Measurements from ENCODE around the gene GNB1. TPM values are rescaled to one million over a fixed set of nuclear protein-coding genes. Genes with fewer than 3 reads are reported as not detected.
A peak's percentile ranks its signal among the peaks of the same experiment; 100 is the strongest.

GNB1 gene
- total and polyA plus RNA-seq, 7 donors, result 119 to 197 (median 157) TPM

DNA sequence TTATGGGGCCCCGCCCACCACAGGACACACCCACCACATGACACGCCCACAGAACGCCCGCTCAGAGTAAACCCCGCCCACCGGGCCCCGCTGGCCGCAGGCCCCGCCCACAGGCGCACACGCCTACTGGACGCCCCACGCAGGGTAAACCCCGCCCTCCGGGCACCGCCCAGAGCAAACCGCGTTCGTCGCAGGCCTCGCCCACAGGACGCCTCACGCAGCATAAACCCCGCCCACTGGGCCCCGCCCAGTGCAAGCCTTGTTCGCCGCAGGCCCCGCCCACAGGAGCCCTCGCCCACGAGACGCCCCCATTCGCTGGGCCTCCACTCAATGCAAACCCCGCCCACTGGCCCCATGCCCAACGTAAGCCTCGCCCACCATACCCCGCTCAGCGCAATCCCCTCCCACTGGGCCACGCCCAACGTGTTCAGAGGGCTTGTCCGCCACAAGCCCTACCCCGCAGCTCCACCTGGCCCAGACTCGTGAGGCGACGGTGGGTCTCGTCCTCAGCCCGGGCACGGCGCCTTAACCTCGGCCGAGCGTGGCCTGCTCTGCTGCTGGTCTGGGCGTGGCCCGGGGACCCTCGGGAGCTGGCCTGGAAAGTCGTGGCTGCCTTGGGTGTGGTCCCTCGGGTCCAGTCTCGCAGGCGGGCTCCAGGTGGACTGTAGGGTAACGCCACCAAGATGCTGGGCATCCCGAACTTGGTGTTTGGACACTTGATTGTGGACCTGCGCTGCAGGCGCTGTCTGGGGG is 28.6 kb upstream of the GNB1 start:
- 5 to 9% methylated on average over 62 of the region's 62 CpGs for WGBS, 2 donors
- DNase-seq, result peak; percentile 99
- intact Hi-C loops (cut with DNase I), result loop anchor here (10.0 kb wide), 1 partner anchor 495 kb away; the partner anchor contains the start of gene PEX10
- Histone ChIP-seq H3K36me3 (no peaks in the 10 kb centered on the region), H3K27ac (peak overlapping the region; percentile 57 to 77 (median 68)), H3K4me1 (peaks cover 0 to 14% (median 11%) of the 10 kb centered on the region in 4 donors), H3K4me3 (peak overlapping the region in 3 of 4 donors; percentile 49 to 56 (median 56)), H3K27me3 (no peaks in the 10 kb centered on the region), H3K9me3 (no peaks in the 10 kb centered on the region)
- TF ChIP-seq POLR2AphosphoS5 (IDR thresholded peaks at IDR 0.05), result peak in 2 of 4 donors; percentile 8 to 26
- no peak for TF ChIP-seq EP300 (IDR thresholded peaks at IDR 0.05)

DNA sequence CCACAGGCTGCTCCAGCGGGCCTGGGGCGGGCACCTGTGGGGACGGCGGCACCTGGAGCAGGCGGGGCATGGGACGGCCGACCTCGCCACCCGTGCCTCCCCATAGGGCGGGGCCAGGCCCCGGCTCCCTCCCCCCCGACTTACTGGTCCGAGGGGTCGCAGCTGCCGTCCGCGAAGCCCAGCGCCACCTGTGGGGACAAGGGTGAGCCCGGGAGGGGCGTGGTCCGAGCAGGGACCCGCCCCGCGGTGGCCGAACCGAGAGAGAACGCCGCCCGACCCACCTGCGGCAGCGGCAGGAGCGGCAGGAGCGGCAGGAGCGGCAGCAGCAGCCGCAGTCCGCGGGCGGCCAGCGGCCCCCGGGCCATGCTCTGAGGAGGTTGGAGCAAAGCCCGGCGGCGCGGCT is 28.0 kb upstream of the GNB1 start, which contains the start of gene TMEM52:
TMEM52 (minus strand) TSS at position 379 of the 403 bp plus-strand sequence; CDS start at position 365, 14 bp downstream.
- Histone ChIP-seq H3K4me3 (peak within 1 kb of the TSS; percentile 28 to 56 (median 52)), H3K9me3 (no peaks in the 10 kb centered on the region), H3K4me1 (peaks cover 0 to 14% (median 11%) of the 10 kb centered on the region in 4 donors), H3K36me3 (no peaks in the 10 kb centered on the region), H3K27me3 (no peaks in the 10 kb centered on the region), H3K27ac (peak within 1 kb of the TSS; percentile 57 to 77 (median 68))
- TF ChIP-seq, protein P1, sequence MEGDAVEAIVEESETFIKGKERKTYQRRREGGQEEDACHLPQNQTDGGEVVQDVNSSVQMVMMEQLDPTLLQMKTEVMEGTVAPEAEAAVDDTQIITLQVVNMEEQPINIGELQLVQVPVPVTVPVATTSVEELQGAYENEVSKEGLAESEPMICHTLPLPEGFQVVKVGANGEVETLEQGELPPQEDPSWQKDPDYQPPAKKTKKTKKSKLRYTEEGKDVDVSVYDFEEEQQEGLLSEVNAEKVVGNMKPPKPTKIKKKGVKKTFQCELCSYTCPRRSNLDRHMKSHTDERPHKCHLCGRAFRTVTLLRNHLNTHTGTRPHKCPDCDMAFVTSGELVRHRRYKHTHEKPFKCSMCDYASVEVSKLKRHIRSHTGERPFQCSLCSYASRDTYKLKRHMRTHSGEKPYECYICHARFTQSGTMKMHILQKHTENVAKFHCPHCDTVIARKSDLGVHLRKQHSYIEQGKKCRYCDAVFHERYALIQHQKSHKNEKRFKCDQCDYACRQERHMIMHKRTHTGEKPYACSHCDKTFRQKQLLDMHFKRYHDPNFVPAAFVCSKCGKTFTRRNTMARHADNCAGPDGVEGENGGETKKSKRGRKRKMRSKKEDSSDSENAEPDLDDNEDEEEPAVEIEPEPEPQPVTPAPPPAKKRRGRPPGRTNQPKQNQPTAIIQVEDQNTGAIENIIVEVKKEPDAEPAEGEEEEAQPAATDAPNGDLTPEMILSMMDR (IDR thresholded peaks at IDR 0.05), result no peak
- TF ChIP-seq POLR2A (IDR thresholded peaks at IDR 0.05) (no peak), EP300 (IDR thresholded peaks at IDR 0.05) (no peak), POLR2AphosphoS5 (IDR thresholded peaks at IDR 0.05) (no peak)
- DNase-seq, result no peak
- intact Hi-C loops (cut with DNase I), result loop anchor here (10.0 kb wide), 1 partner anchor 496 kb away; the partner anchor contains the start of gene PEX10
- 0 to 1% methylated on average over 44 of the region's 44 CpGs for WGBS, 2 donors

DNA sequence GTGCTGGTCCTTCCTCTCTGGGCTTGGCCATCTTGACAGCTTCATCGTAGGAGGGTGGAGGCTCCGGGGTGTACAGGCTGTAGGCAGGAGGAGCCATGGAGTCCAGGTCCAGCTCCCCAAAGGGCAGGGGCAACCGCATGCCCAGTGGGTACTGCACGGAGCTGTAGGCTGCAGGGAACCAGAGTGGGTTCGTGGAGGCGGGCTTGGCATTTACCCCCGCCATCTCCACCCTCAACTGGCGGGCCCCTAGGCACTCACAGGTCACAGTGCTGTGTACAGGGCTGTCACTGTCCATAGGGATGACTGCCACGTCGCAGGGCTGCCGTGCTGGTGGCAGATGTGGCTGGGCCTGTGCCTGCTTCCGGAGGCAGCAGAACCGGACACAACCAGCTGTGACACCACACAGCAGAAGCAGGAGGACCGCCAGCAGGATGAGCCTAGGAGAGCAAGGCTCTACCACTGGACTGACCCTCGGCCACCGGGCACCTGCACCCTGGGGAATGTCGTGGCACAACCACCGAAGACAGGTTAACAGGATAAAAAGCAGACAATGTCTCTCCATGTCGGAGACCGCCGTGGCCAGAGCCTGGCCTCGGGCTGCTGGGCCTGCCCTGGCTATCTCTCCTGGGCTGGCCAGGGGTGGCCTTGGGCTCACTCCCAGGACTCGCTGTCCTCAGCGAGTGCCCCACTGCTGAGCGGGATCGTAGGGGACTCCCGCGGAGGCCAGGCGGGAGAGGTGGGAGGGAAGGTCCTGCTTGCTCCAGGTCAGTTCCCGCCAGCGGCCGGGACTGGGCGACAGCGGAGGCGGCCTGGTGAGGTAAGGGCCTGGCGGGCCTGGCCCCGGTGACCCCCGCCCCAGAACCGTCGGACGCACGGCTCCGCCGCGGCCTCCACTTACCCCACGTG is 27.4 kb upstream of the GNB1 start:
- H3K27me3 ChIP-seq, result no peaks in the 10 kb centered on the region
- 42 to 48% methylated on average over 46 of the region's 46 CpGs for WGBS, 2 donors
- DNase-seq, result peak; percentile 73

DNA sequence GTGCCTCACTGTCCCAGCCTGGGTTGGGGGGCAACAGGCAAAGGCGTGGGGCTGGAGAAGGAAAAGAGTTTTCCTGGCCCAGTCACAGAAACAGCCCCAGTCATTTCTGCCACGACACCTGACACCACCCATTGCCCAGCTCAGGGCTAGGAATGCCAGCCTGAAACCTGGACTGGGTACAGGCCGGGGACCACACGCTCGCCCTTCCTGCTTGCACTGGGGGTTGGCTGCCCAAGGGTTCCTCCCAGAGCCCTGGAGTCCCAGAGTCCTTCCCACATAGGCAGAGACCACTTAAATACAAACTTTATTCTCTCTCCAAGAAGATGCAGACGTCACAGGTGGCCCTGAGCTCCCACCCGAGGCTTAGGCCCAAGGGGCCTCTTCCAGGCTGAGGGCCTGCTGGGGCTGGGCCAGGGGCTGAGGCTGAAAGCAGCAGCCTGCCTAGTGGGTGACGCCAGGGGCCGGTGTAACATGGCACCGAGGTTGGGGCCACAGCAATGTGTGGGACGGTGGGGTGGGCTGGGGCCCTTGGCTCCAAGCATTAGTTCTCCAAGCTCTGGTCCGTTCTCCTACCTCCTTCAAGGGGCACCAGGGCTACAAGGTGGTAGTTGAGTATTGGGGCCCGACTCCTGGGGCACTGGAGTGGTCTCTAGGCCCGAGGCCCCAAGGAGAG is 26.6 kb upstream of the GNB1 start:
- H3K36me3 ChIP-seq, result no peaks in the 10 kb centered on the region
- no peak overlapping the region for H3K4me3 ChIP-seq
- DNase-seq, result no peak
- no peak overlapping the region for H3K27ac ChIP-seq
- intact Hi-C loops (cut with DNase I), result loop anchor here (10.0 kb wide), 1 partner anchor 497 kb away; the partner anchor contains the start of gene PEX10
- no peak for TF ChIP-seq POLR2AphosphoS5 (IDR thresholded peaks at IDR 0.05)
- TF ChIP-seq EP300 (IDR thresholded peaks at IDR 0.05), result no peak
- TF ChIP-seq, protein P1 (IDR thresholded peaks at IDR 0.05), result no peak
- WGBS, 2 donors, result 92 to 93% methylated on average over 14 of the region's 14 CpGs
- H3K9me3 ChIP-seq, result no peaks in the 10 kb centered on the region
- peaks cover 0 to 14% (median 11%) of the 10 kb centered on the region in 4 donors for H3K4me1 ChIP-seq
- no peaks in the 10 kb centered on the region for H3K27me3 ChIP-seq

More for the DNA sequence above, 27.4 kb upstream of the GNB1 start:
- TF ChIP-seq, protein P1 (IDR thresholded peaks at IDR 0.05), result no peak
- TF ChIP-seq POLR2AphosphoS5 (IDR thresholded peaks at IDR 0.05) (no peak), POLR2A (IDR thresholded peaks at IDR 0.05) (no peak), EP300 (IDR thresholded peaks at IDR 0.05) (no peak)
- H3K4me3 ChIP-seq, result peak overlapping the region; percentile 28 to 56 (median 52)
- H3K27ac ChIP-seq, result peak overlapping the region in 2 of 4 donors; percentile 57 to 74
- no peaks in the 10 kb centered on the region for H3K36me3 ChIP-seq
- no peaks in the 10 kb centered on the region for H3K9me3 ChIP-seq
- H3K4me1 ChIP-seq, result peaks cover 0 to 14% (median 11%) of the 10 kb centered on the region in 4 donors
- intact Hi-C loops (cut with DNase I), result loop anchor here (10.0 kb wide), 1 partner anchor 497 kb away; the partner anchor contains the start of gene PEX10

All from sigmoid colon (tissue), 7 donors.